SK-N-SH (cell line): ENCODE measurements around the gene SPRED3.

Experiments
- CTCF ChIP-seq: fragments of 200-600 bp; sonication (generic); IDR thresholded peaks from 2 replicates; pipeline ENCODE4 v1.6.1; 2017; ENCODE audit warnings: antibody characterized with exemption, mild to moderate bottlenecking, moderate library complexity
- EP300 ChIP-seq, 2 experiments: IDR thresholded peaks; 2 replicates each; pipeline versions ENCODE4 v1.4.0 to v1.6.1; 2012; ENCODE audit warnings: borderline replicate concordance in 1 of 2, low read depth in 1 of 2, low read length in 1 of 2
- MAX ChIP-seq: IDR thresholded peaks from 2 replicates; pipeline ENCODE4 v1.4.0; 2012; ENCODE audit warnings: low read depth
- NRF1 ChIP-seq: IDR thresholded peaks from 2 replicates; pipeline ENCODE4 v1.6.1; 2012; ENCODE audit warnings: low read depth, mild to moderate bottlenecking, low read length
- PBX3 ChIP-seq: IDR thresholded peaks from 2 replicates; pipeline ENCODE4; 2012
- POLR2AphosphoS5 ChIP-seq: IDR thresholded peaks from 2 replicates; pipeline ENCODE4 v1.6.1; 2012; ENCODE audit warnings: low read depth, low read length
- RFX5 ChIP-seq: IDR thresholded peaks from 2 replicates; pipeline ENCODE4 v1.6.1; 2012; ENCODE audit warnings: mild to moderate bottlenecking, improper control_type of control experiment, low read length
- SMC3 ChIP-seq: IDR thresholded peaks from 2 replicates; pipeline ENCODE4 v1.6.1; 2012; ENCODE audit warnings: low read depth, low read length, improper control_type of control experiment
- TAF1 ChIP-seq: IDR thresholded peaks from 2 replicates; pipeline ENCODE4 v1.6.1; 2012; ENCODE audit warnings: low read depth, mild to moderate bottlenecking, low read length, moderate library complexity, borderline replicate concordance
- USF2 ChIP-seq: fragments of 150-350 bp; IDR thresholded peaks from 2 replicates; pipeline ENCODE4 v1.6.1; 2017; ENCODE audit warnings: antibody characterized with exemption, low read length, low read depth, borderline replicate concordance

GRCh38 chr19:38437295-38437694, 48.8 kb downstream of the SPRED3 start:
- TF ChIP-seq CTCF (no peak), POLR2AphosphoS5 (no peak), RFX5 (no peak), SMC3 (no peak), TAF1 (no peak), MAX (no peak), EP300 (IDR thresholded peaks at IDR 0.05; ENCODE audit: borderline replicate concordance in 1 of 2, low read depth in 1 of 2, low read length in 1 of 2) (no peak), USF2 (no peak), NRF1 (no peak), PBX3 (no peak)
